NT2/D1 (cell line): ENCODE measurements around the gene NOTCH1.

Experiments used
- SUZ12 ChIP-seq: IDR thresholded peaks from 2 replicates; pipeline ENCODE4 v1.6.1; 2011; ENCODE audit not compliant: insufficient read length, insufficient read depth; ENCODE audit errors: extremely low read depth
- YY1 ChIP-seq: IDR thresholded peaks from 2 replicates; pipeline ENCODE4 v1.6.1; 2011; ENCODE audit not compliant: insufficient read length, insufficient read depth

- TF ChIP-seq SUZ12 (no peak), YY1 (no peak)
These were observed 75.5 kb downstream of the NOTCH1 start for GRCh38 chr9:136470356-136470755.
